ENCODE measurements around the gene POLR1E.
A peak's percentile ranks its signal among the peaks of the same experiment; 100 is the strongest.
"Not testable (repeated sequence)": the region's sequence is repeated elsewhere in the genome, so short reads cannot be mapped to it uniquely, and the experiment has no call there.

Gene POLR1E

GRCh38 chr9:37507566-37508134, 21.9 kb downstream of the POLR1E start:
- no peak for DNase-seq

GRCh38 chr9:37508135-37508833, 22.5 kb downstream of the POLR1E start:
- no peak for DNase-seq

GRCh38 chr9:37508834-37509206, 23.1 kb downstream of the POLR1E start:
- DNase-seq, result no peak

- no peak for DNase-seq
These were observed 23.8 kb downstream of the POLR1E start for GRCh38 chr9:37509536-37509935.

GRCh38 chr9:37510053-37510452, 24.3 kb downstream of the POLR1E start:
- DNase-seq, result not testable (repeated sequence)

GRCh38 chr9:37511016-37512010, 25.6 kb downstream of the POLR1E start:
- DNase-seq, result no peak

GRCh38 chr9:37512437-37512836, 26.7 kb downstream of the POLR1E start:
- DNase-seq, result no peak

GRCh38 chr9:37514415-37514814, 28.7 kb downstream of the POLR1E start:
- DNase-seq, result not testable (repeated sequence)

- DNase-seq, result no peak
These were observed 29.3 kb downstream of the POLR1E start for GRCh38 chr9:37514999-37515398.

GRCh38 chr9:37515620-37516258, 30.0 kb downstream of the POLR1E start:
- no peak for DNase-seq

- DNase-seq, result no peak
These were observed 32.2 kb downstream of the POLR1E start for GRCh38 chr9:37517923-37518322.

- DNase-seq, result no peak
These were observed 34.9 kb downstream of the POLR1E start for GRCh38 chr9:37520641-37521040.

- DNase-seq, result no peak
These were observed 35.4 kb downstream of the POLR1E start for GRCh38 chr9:37521111-37521510.

GRCh38 chr9:37522971-37523370, 37.2 kb downstream of the POLR1E start:
- DNase-seq, result no peak

- no peak for DNase-seq
These were observed 38.2 kb downstream of the POLR1E start for GRCh38 chr9:37523916-37524315.

- peak; percentile 58 to 78 for DNase-seq
These were observed 43.1 kb downstream of the POLR1E start for GRCh38 chr9:37528652-37529471.

GRCh38 chr9:37531699-37532098, 46.0 kb downstream of the POLR1E start:
- peak in 1 of 2 experiments; percentile 24 for DNase-seq

GRCh38 chr9:37534412-37534811, 48.7 kb downstream of the POLR1E start:
- no peak for DNase-seq

GRCh38 chr9:37534901-37535300, 49.2 kb downstream of the POLR1E start:
- DNase-seq, result no peak

- no peak for DNase-seq
These were observed 52.4 kb downstream of the POLR1E start for GRCh38 chr9:37538099-37538498.

GRCh38 chr9:37539634-37540033, 53.9 kb downstream of the POLR1E start:
- no peak for DNase-seq

GRCh38 chr9:37540634-37541033, 54.9 kb downstream of the POLR1E start:
- no peak for DNase-seq
